ENCODE results near the gene HPGD. TPM values are rescaled to one million over a fixed set of nuclear protein-coding genes. Genes with fewer than 3 reads are reported as not detected.

Gene HPGD
- total and polyA plus RNA-seq, 2 of the 8 experiments (the other 6 are each of a cell fraction or from before 2014, with no cell fraction given) = 1.1 to 1.3 TPM

DNA sequence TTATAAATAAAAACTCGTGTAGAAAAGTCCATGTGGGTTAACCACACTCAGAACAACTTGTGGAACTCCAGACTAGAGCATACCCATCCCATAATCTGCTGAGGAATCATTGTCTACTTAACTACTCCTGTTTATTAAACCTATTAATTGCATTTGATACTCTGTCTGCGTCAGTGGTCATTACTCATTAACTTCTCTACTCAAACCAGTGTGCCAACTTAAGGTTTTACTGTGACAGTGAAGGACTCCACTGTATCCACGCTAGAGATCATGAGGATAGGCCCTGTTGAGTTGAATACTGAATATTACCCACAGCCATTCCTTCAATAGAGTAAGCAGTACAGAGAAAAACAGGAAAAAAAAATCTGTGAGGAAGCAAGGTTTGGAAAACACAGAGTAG, 17.3 kb downstream of the HPGD start:
- Histone ChIP-seq H3K4ac (replicated peaks; ENCODE audit: insufficient read length, low read depth, low read length) (no peak overlapping the region), H3K79me1 (ENCODE audit: low read depth, low read length) (no peaks in the 10 kb centered on the region), H3K23ac (ENCODE audit: insufficient read length) (no peak overlapping the region), H3K18ac (ENCODE audit: extremely low read depth, low read length) (no peak overlapping the region), H2BK5ac (ENCODE audit: low read depth, low read length) (no peak overlapping the region), H3K4me1 (replicated peaks in 1 of 4; ENCODE audit: control insufficient read depth in 3 of 4, insufficient read depth in 4 of 4, low read length in 3 of 4) (no peaks in the 10 kb centered on the region), H3K27ac (ENCODE audit: low read depth, low read length) (no peak overlapping the region), H3K9me3 (ENCODE audit: insufficient read depth in 2 of 2, low read depth in 1 of 2, low read length in 1 of 2) (no peaks in the 10 kb centered on the region; a peak in 1 of 4 replicates), H4K91ac (replicated peaks; ENCODE audit: insufficient read length, low read length) (no peak overlapping the region), H4K5ac (ENCODE audit: insufficient read length, low read depth, low read length) (no peak overlapping the region), H4K8ac (ENCODE audit: extremely low read depth, insufficient read depth, low read length) (no peak overlapping the region), H3K36me3 (ENCODE audit: control insufficient read depth in 2 of 4, insufficient read depth in 4 of 4, low read length in 3 of 4) (no peaks in the 10 kb centered on the region; a peak in 1 of 8 replicates), H3K4me3 (ENCODE audit: extremely low read depth in 1 of 4, insufficient read depth in 2 of 4, low read depth in 3 of 4, low read length in 4 of 4) (no peak overlapping the region), H3K9ac (replicated peaks in 1 of 4; ENCODE audit: extremely low read depth in 1 of 4, low read depth in 3 of 4, low read length in 3 of 4) (no peak overlapping the region), H2BK12ac (ENCODE audit: low read depth, low read length) (no peak overlapping the region), H3K56ac (replicated peaks; ENCODE audit: insufficient read length, low read depth, low read length) (no peak overlapping the region), H3K79me2 (ENCODE audit: control insufficient read depth in 1 of 2, insufficient read depth in 2 of 2, low read length in 2 of 2) (no peaks in the 10 kb centered on the region), H3K27me3 (replicated peaks in 1 of 4; ENCODE audit: control insufficient read depth in 3 of 4, extremely low read depth in 1 of 4, insufficient read depth in 3 of 4, low read length in 3 of 4) (no peaks in the 10 kb centered on the region), H3K14ac (ENCODE audit: insufficient read length) (no peak overlapping the region), H3K4me2 (ENCODE audit: insufficient read depth in 1 of 2, low read depth in 2 of 2, low read length in 2 of 2) (no peak overlapping the region), H2BK120ac (replicated peaks; ENCODE audit: low read depth, low read length) (no peak overlapping the region), H3K23me2 (ENCODE audit: low read depth, low read length) (no peaks in the 10 kb centered on the region), H2BK15ac (ENCODE audit: low read length) (no peak overlapping the region), H2AK5ac (ENCODE audit: low read depth, low read length) (no peak overlapping the region), H2BK20ac (ENCODE audit: low read length) (no peak overlapping the region), H4K20me1 (replicated peaks in 1 of 2; ENCODE audit: control insufficient read depth in 1 of 2, insufficient read depth in 2 of 2, low read length in 2 of 2) (no peaks in the 10 kb centered on the region), H2AFZ (ENCODE audit: low read length) (no peak overlapping the region)
- ChIA-PET CTCF (ENCODE audit: partially characterized antibody) (no interaction called here), POLR2A (ENCODE audit: partially characterized antibody) (no interaction called here)
- no peak for DNase-seq (ENCODE audit: low read depth in 1 of 2, low spot score in 2 of 2)
- 87% methylated on average over 3 of the region's 3 CpGs; no CpG with 5 or more reads in 1 of the 2 experiments for WGBS, 2 experiments (ENCODE audit: extremely low coverage in 1 of 2, insufficient coverage in 1 of 2, insufficient read length in 1 of 2, insufficient replicate concordance in 2 of 2, low coverage in 1 of 2, low lambda C conversion rate in 2 of 2, missing lambda C conversion rate in 1 of 2)
- no peak for FAIRE-seq
- TF ChIP-seq BCL11A (IDR thresholded peaks at IDR 0.05; ENCODE audit: low read depth in 2 of 2, low read length in 2 of 2) (no peak), PHF8 (conservative IDR thresholded peaks at IDR 0.05; ENCODE audit: low read depth, low read length) (no peak), JUND (IDR thresholded peaks at IDR 0.05; ENCODE audit: low read length) (no peak), RFX5 (IDR thresholded peaks at IDR 0.05; ENCODE audit: borderline replicate concordance, low read depth, low read length) (no peak), HDAC6 (IDR thresholded peaks at IDR 0.05; ENCODE audit: low read depth, low read length) (no peak), CHD1 (IDR thresholded peaks at IDR 0.05; ENCODE audit: low read depth, low read length) (no peak), SIX5 (IDR thresholded peaks at IDR 0.05; ENCODE audit: low read depth, low read length) (no peak), SP4 (IDR thresholded peaks at IDR 0.05; ENCODE audit: low read length) (no peak)
- TF ChIP-seq, protein P1, sequence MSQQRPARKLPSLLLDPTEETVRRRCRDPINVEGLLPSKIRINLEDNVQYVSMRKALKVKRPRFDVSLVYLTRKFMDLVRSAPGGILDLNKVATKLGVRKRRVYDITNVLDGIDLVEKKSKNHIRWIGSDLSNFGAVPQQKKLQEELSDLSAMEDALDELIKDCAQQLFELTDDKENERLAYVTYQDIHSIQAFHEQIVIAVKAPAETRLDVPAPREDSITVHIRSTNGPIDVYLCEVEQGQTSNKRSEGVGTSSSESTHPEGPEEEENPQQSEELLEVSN (IDR thresholded peaks at IDR 0.05) = no peak
